Aorta (tissue), 5 donors: Measurements from ENCODE around the gene LDHAL6B. TPM values are rescaled to one million over a fixed set of nuclear protein-coding genes. Genes with fewer than 3 reads are reported as not detected.
A peak's percentile ranks its signal among the peaks of the same experiment; 100 is the strongest.

Experiments used
- ATAC-seq: fragments of 200-7000 bp; cut with Tn5 transposase; one replicate; pipeline ENCODE4 v1.9.1; 2022; ENCODE audit warnings: moderate library complexity; ENCODE audit not compliant: low FRiP score
- DNase-seq, 2 donors: peaks; one replicate each; pipeline ENCODE4 v3.0.0-alpha.2; 2020
- H3K27ac ChIP-seq, 2 donors: one replicate each; pipeline ENCODE4 v1.5.1; 2013; ENCODE audit warnings: low read length in 2 of 2, mild to moderate bottlenecking in 2 of 2, moderate library complexity in 2 of 2, control low read depth in 1 of 2, inconsistent platforms in 1 of 2, low read depth in 1 of 2
- H3K27me3 ChIP-seq, 2 donors: one replicate each; pipeline ENCODE4 v1.6.1; 2013; ENCODE audit warnings: control low read depth in 1 of 2, low read length in 1 of 2, mild to moderate bottlenecking in 1 of 2, moderate library complexity in 1 of 2; ENCODE audit not compliant: insufficient read depth in 2 of 2, control insufficient read depth in 1 of 2
- H3K36me3 ChIP-seq, 2 donors: one replicate each; pipeline ENCODE4 v1.6.1; 2013; ENCODE audit warnings: control low read depth in 1 of 2, low read length in 1 of 2, mild to moderate bottlenecking in 1 of 2; ENCODE audit not compliant: insufficient read depth in 2 of 2, control insufficient read depth in 1 of 2
- H3K4me1 ChIP-seq, 2 donors: one replicate each; pipeline ENCODE4 v1.6.1; 2013; ENCODE audit warnings: low read length in 2 of 2, control low read depth in 1 of 2, mild to moderate bottlenecking in 1 of 2, moderate library complexity in 1 of 2; ENCODE audit not compliant: insufficient read depth in 2 of 2, control insufficient read depth in 1 of 2
- H3K4me3 ChIP-seq, 2 donors: one replicate each; pipeline ENCODE4 v1.5.1; 2013; ENCODE audit warnings: low read length in 2 of 2, control low read depth in 1 of 2, mild to moderate bottlenecking in 1 of 2
- H3K9me3 ChIP-seq: one replicate; pipeline ENCODE4 v1.6.1; 2013; ENCODE audit warnings: mild to moderate bottlenecking, low read length; ENCODE audit not compliant: control insufficient read depth
- WGBS, 2 donors: extraction: QIAGEN DNeasy Blood & Tissue Kit; methylation state at CpG; one replicate each; pipeline ENCODE4 v1.1.7; 2013; 5-methylcytosine and 5-hydroxymethylcytosine counted together
- intact Hi-C, 2 donors: fragments of 100-400 bp; cut with DNase I; formaldehyde crosslinking; loops; one replicate each; pipeline versions ENCODE4 v1.14.2 to v1.15.0; 2022
- polyA plus RNA-seq, 2 donors: library from polyadenylated mRNA; stranded (reverse); fragments of 200-250 nt; gene quantifications; one replicate each; pipeline ENCODE4 v1.2.3, GENCODE V29; 2013
- total RNA-seq, 2 donors: library from RNA; stranded (reverse); fragmentation: NEBNext Ultra II Directional; extraction: Animal tissue kit (Norgen Biotek cat#: 25700); gene quantifications; one replicate each; pipeline ENCODE4 v1.2.1, GENCODE V29; 2021
- donor health status: healthy with polysubstance abuse.
- donor health status: Bipolar disorder and iron deficiency.
- donor health status: DM: no; HTN: no; CAD: no.
- donor health status: DM: no; HTN: no; CAD: no.
- donor health status: DM: yes; HTN: yes; CAD: no.

The LDHAL6B gene
- total and polyA plus RNA-seq, 4 donors: not detected

GRCh38 chr15:59174151-59174834 is 32.4 kb upstream of the LDHAL6B start:
- DNase-seq (no peak), ATAC-seq (no peak)
- H3K4me3 ChIP-seq: no peak overlapping the region
- peaks cover 0 to 5% of the 10 kb centered on the region in 2 donors for H3K4me1 ChIP-seq
- no peaks in the 10 kb centered on the region for H3K27me3 ChIP-seq
- WGBS, 2 donors: 88 to 90% methylated on average over 12 of the region's 12 CpGs
- H3K36me3 ChIP-seq: peaks cover 2 to 6% of the 10 kb centered on the region in 2 donors
- intact Hi-C loops: loop anchor here (5.0 to 10.0 kb wide), 2 partner anchors 138 to 321 kb away; no protein-coding TSS in a partner anchor
- no peaks in the 10 kb centered on the region for H3K9me3 ChIP-seq
- no peak overlapping the region for H3K27ac ChIP-seq

GRCh38 chr15:59174835-59175831 is 31.5 kb upstream of the LDHAL6B start:
- Histone ChIP-seq H3K36me3 (peaks cover 2 to 6% of the 10 kb centered on the region in 2 donors), H3K4me3 (no peak overlapping the region), H3K9me3 (no peaks in the 10 kb centered on the region), H3K27ac (no peak overlapping the region), H3K27me3 (no peaks in the 10 kb centered on the region), H3K4me1 (peaks cover 0 to 5% of the 10 kb centered on the region in 2 donors)
- DNase-seq (peak in 1 of 2 donors; percentile 68), ATAC-seq (peak; percentile 59)
- 47 to 56% methylated on average over 10 of the region's 10 CpGs for WGBS, 2 donors
- intact Hi-C loops: loop anchor here (5.0 to 10.0 kb wide), 2 partner anchors 137 to 320 kb away; no protein-coding TSS in a partner anchor

- no peaks in the 10 kb centered on the region for H3K9me3 ChIP-seq
- DNase-seq (no peak), ATAC-seq (no peak)
- no peak overlapping the region for H3K4me3 ChIP-seq
- WGBS, 2 donors: 87 to 89% methylated on average over 9 of the region's 9 CpGs
- intact Hi-C loops: loop anchor here in 1 of 2 donors (10.0 kb wide), 1 partner anchor 318 kb away; no protein-coding TSS in a partner anchor
- no peaks in the 10 kb centered on the region for H3K27me3 ChIP-seq
- peaks cover 4 to 6% of the 10 kb centered on the region in 2 donors for H3K36me3 ChIP-seq
- H3K4me1 ChIP-seq: no peaks in the 10 kb centered on the region
- no peak overlapping the region for H3K27ac ChIP-seq
These were observed 29.9 kb upstream of the LDHAL6B start for GRCh38 chr15:59176653-59177316.

- 80 to 87% methylated on average over 4 of the region's 4 CpGs for WGBS, 2 donors
- intact Hi-C loops: loop anchor here in 1 of 2 donors (10.0 kb wide), 1 partner anchor 318 kb away; no protein-coding TSS in a partner anchor
- Histone ChIP-seq H3K4me3 (no peak overlapping the region), H3K27me3 (no peaks in the 10 kb centered on the region), H3K36me3 (peaks cover 4 to 5% of the 10 kb centered on the region in 2 donors), H3K4me1 (no peaks in the 10 kb centered on the region), H3K9me3 (no peaks in the 10 kb centered on the region), H3K27ac (no peak overlapping the region)
- ATAC-seq: no peak
- DNase-seq: no peak
These were observed 29.4 kb upstream of the LDHAL6B start for GRCh38 chr15:59177317-59177660.

GRCh38 chr15:59178151-59178695 is 28.4 kb upstream of the LDHAL6B start:
- Histone ChIP-seq H3K9me3 (no peaks in the 10 kb centered on the region), H3K4me1 (no peaks in the 10 kb centered on the region), H3K36me3 (peaks cover 4 to 5% of the 10 kb centered on the region in 2 donors), H3K4me3 (no peak overlapping the region), H3K27me3 (no peaks in the 10 kb centered on the region), H3K27ac (no peak overlapping the region)
- 94 to 95% methylated on average over 16 of the region's 16 CpGs for WGBS, 2 donors
- ATAC-seq (no peak), DNase-seq (no peak)
- intact Hi-C loops: loop anchor here in 1 of 2 donors (10.0 kb wide), 1 partner anchor 317 kb away; no protein-coding TSS in a partner anchor

GRCh38 chr15:59179717-59180116 is 26.9 kb upstream of the LDHAL6B start:
- DNase-seq (no peak), ATAC-seq (no peak)
- H3K4me3 ChIP-seq: no peak overlapping the region
- no peaks in the 10 kb centered on the region for H3K4me1 ChIP-seq
- H3K36me3 ChIP-seq: peaks cover 4 to 5% of the 10 kb centered on the region in 2 donors
- no peaks in the 10 kb centered on the region for H3K27me3 ChIP-seq
- no peaks in the 10 kb centered on the region for H3K9me3 ChIP-seq
- intact Hi-C loops: loop anchor here in 1 of 2 donors (10.0 kb wide), 1 partner anchor 315 kb away; no protein-coding TSS in a partner anchor
- 88 to 90% methylated on average over 5 of the region's 5 CpGs for WGBS, 2 donors
- no peak overlapping the region for H3K27ac ChIP-seq

- H3K27ac ChIP-seq: no peak overlapping the region
- no peaks in the 10 kb centered on the region for H3K27me3 ChIP-seq
- DNase-seq (no peak), ATAC-seq (no peak)
- no peaks in the 10 kb centered on the region for H3K9me3 ChIP-seq
- no peaks in the 10 kb centered on the region for H3K4me1 ChIP-seq
- intact Hi-C loops: no loop called here
- no peak overlapping the region for H3K4me3 ChIP-seq
- peaks cover 4 to 5% of the 10 kb centered on the region in 2 donors for H3K36me3 ChIP-seq
- WGBS, 2 donors: 57 to 67% methylated on average over 5 of the region's 5 CpGs
These were observed 25.6 kb upstream of the LDHAL6B start for GRCh38 chr15:59180945-59181600.
